OCI-LY7 (cell line): Measurements from ENCODE around the gene SERINC4.

Experiments used
- CTCF ChIP-seq: fragments of 200-600 bp; sonication (generic); conservative IDR thresholded peaks from 2 replicates; pipeline ENCODE4 v1.5.1; 2014; ENCODE audit warnings: mild to moderate bottlenecking, antibody characterized with exemption, low read length, moderate library complexity, mixed read lengths
- EZH2phosphoT487 ChIP-seq: fragments of 200-600 bp; sonication (generic); IDR thresholded peaks from 2 replicates; pipeline ENCODE4 v1.6.1; 2018; ENCODE audit warnings: low read depth, borderline replicate concordance, mild to moderate bottlenecking, mixed run types, antibody characterized with exemption, low read length, moderate library complexity, mixed read lengths

GRCh38 chr15:43800286-43801141 is 494 bp upstream of the SERINC4 start, which contains the start of gene HYPK:
- TF ChIP-seq CTCF (no peak), EZH2phosphoT487 (no peak)
